HG03558 (cell line): ENCODE data around the gene RRAGA.
"Not testable (repeated sequence)": the region's sequence is repeated elsewhere in the genome, so short reads cannot be mapped to it uniquely, and the experiment has no call there.

ENCODE experiments used
- ATAC-seq: cut with Tn5 transposase; IDR thresholded peaks from one replicate; pipeline ENCODE4 v1.9.1; 2021; ENCODE audit warnings: moderate number of reproducible peaks; ENCODE audit not compliant: unreplicated experiment; ENCODE audit errors: extremely low read depth

The RRAGA gene

DNA sequence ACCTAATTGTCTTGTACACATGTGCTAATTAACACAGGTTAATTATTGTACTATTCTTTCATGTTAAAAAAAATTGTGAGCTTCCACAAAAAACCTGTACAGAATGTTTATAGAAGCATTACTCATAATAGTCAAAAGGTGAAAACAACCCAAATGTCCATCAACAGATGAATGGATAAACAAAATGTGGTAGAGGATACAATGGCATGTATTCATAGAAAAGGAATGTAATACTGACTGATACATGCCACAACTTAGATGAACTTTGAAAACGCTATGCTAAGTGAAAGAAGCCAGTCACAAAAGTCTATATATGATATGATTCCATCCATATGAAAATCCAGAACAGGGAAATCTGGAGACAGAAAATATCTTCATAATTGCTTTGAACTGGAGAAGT, 25.6 kb downstream of the RRAGA start:
- no peak for ATAC-seq

DNA sequence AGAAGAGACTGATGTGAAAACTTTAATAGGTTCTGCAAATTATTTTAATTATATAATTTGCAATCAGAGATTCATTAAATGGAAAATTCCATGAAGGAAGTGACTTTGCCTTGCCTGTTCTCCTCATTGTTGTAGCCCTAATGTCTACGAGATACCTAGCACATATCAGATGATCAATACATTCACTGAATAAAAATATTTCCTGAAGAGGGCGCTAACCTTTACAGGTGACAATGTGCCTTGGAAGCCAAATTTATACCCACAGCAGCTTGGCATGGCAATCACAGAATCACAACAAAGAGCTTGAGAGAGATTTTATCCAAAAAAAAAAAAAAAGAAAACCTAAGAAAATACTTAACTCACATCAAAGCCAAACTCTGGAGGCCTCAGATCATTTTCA, 36.1 kb downstream of the RRAGA start:
- no peak for ATAC-seq

DNA sequence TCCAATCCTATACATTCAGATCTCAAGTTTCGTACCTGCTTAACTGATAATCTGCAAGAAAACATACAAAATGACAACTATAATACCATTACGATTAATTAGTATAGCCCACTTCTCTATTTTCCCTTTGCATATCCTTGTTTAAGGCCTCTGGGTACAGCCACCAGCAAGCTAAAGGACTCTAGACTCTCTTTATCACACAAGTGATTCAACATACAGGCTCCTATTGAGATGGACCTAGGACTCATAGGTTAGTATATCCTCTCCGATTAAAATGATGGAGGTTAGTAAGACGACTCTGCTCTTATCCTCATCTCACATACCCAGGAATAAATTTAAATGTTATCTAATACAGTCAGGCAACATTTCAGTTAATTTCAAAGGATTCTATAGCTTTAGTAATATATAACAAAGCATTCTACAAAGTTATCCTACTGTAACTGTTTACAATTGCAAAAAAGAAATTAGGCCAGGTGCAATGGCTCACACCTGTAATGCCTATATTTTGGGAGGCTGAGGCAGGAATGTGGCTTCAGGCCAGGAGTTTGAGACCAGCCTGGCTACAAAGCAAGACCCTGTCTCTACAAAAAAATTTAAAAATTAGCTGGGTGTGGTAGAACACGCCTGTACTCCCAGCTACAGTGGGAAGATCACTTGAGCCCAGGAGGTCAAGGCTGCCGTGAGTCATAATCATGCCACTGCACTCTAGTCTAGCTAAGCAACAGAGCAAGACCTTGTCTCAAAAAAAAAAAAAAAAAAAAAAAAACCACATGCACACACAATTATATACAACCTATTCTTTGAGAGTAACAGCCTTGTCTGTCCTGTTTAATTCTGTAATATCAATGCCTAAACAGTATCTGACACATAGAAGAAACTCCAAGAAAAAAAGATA, 38.1 kb downstream of the RRAGA start:
- no peak for ATAC-seq

DNA sequence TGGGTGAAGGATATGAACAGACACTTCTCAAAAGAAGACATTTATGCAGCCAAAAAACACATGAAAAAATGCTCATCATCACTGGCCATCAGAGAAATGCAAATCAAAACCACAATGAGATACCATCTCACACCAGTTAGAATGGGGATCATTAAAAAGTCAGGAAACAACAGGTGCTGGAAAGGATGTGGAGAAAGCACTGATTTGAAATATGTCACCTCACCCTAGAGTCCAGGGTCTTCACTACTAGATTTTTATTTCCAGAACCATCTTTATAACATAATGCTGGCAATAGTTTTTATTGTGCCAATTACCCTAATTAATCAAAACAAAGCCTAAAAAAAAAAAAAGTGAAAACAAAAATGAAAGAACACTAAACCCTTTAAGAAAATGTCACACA, 48.2 kb downstream of the RRAGA start:
- ATAC-seq: not testable (repeated sequence)
